Measurements from ENCODE around the gene PBX3. TPM values are rescaled to one million over a fixed set of nuclear protein-coding genes. Genes with fewer than 3 reads are reported as not detected.
A peak's percentile ranks its signal among the peaks of the same experiment; 100 is the strongest.

The PBX3 gene
- total and polyA plus RNA-seq, 12 donors, result 14.5 to 79.6 (median 56.3) TPM

GRCh38 chr9:125887172-125887571 is 140.0 kb downstream of the PBX3 start:
- Histone ChIP-seq H3K9me3 (no peaks in the 10 kb centered on the region), H3K27ac (peak overlapping the region in 1 of 10 donors; percentile 4), H3K27me3 (peaks cover 0 to 22% (median 0%) of the 10 kb centered on the region in 7 donors), H3K4me3 (no peak overlapping the region), H3K4me1 (peaks cover 3 to 59% (median 27%) of the 10 kb centered on the region in 9 donors), H3K36me3 (no peaks in the 10 kb centered on the region)
- WGBS, 2 donors, result 68 to 70% methylated on average over 2 of the region's 2 CpGs
- intact Hi-C loops (cut with DNase I), result loop anchor here in 6 of 10 donors (5.0 to 10.0 kb wide), 6 partner anchors 62 to 140 kb away; partner anchors contain the start of gene PBX3 (in 3 of the 6)
- no peak for ATAC-seq
- no peak for DNase-seq
- TF ChIP-seq CTCF (IDR thresholded peaks at IDR 0.05), result no peak

- Histone ChIP-seq H3K4me1 (peaks cover 3 to 57% (median 25%) of the 10 kb centered on the region in 9 donors), H3K27me3 (peaks cover 0 to 22% (median 0%) of the 10 kb centered on the region in 7 donors), H3K9me3 (no peaks in the 10 kb centered on the region), H3K36me3 (no peaks in the 10 kb centered on the region), H3K27ac (peak overlapping the region in 1 of 10 donors; percentile 4), H3K4me3 (no peak overlapping the region)
- intact Hi-C loops (cut with DNase I), result loop anchor here in 6 of 10 donors (5.0 to 10.0 kb wide), 6 partner anchors 63 to 141 kb away; partner anchors contain the start of gene PBX3 (in 3 of the 6)
- no peak for TF ChIP-seq CTCF (IDR thresholded peaks at IDR 0.05)
- no peak for DNase-seq
- WGBS, 2 donors, result 86 to 87% methylated on average over 7 of the region's 7 CpGs
- no peak for ATAC-seq
These were observed 141.0 kb downstream of the PBX3 start for GRCh38 chr9:125888211-125888610.

- DNase-seq, result peak; percentile 22 to 45
- H3K27ac ChIP-seq, result peak overlapping the region in 9 of 10 donors; percentile 48 to 81 (median 69)
- H3K4me3 ChIP-seq, result peak overlapping the region; percentile 18 to 66 (median 58)
- TF ChIP-seq CTCF (IDR thresholded peaks at IDR 0.05), result no peak
- peak; percentile 76 to 90 (median 83) for ATAC-seq
- peaks cover 0 to 22% (median 0%) of the 10 kb centered on the region in 7 donors for H3K27me3 ChIP-seq
- WGBS, 2 donors, result 11% methylated on average over 21 of the region's 21 CpGs
- intact Hi-C loops (cut with DNase I), result loop anchor here in 6 of 10 donors (5.0 to 10.0 kb wide), 6 partner anchors 64 to 142 kb away; partner anchors contain the start of gene PBX3 (in 3 of the 6)
- H3K4me1 ChIP-seq, result peaks cover 3 to 48% (median 18%) of the 10 kb centered on the region in 9 donors
- H3K9me3 ChIP-seq, result no peaks in the 10 kb centered on the region
- no peaks in the 10 kb centered on the region for H3K36me3 ChIP-seq
These were observed 141.9 kb downstream of the PBX3 start for GRCh38 chr9:125889112-125889475.

GRCh38 chr9:125889476-125890419 is 142.6 kb downstream of the PBX3 start:
- H3K4me1 ChIP-seq, result peaks cover 3 to 46% (median 15%) of the 10 kb centered on the region in 9 donors
- TF ChIP-seq CTCF (IDR thresholded peaks at IDR 0.05), result peak in 1 of 9 donors; percentile 12
- intact Hi-C loops (cut with DNase I), result loop anchor here in 6 of 10 donors (5.0 to 10.0 kb wide), 6 partner anchors 65 to 142 kb away; partner anchors contain the start of gene PBX3 (in 4 of the 6)
- no peaks in the 10 kb centered on the region for H3K36me3 ChIP-seq
- no peaks in the 10 kb centered on the region for H3K9me3 ChIP-seq
- DNase-seq, result peak; percentile 23 to 39
- peak overlapping the region; percentile 23 to 66 (median 58) for H3K4me3 ChIP-seq
- ATAC-seq, result peak; percentile 72 to 87 (median 82)
- 1 to 2% methylated on average over 64 to 71 of the region's 71 CpGs for WGBS, 2 donors
- H3K27me3 ChIP-seq, result peaks cover 0 to 22% (median 0%) of the 10 kb centered on the region in 7 donors
- H3K27ac ChIP-seq, result peak overlapping the region; percentile 52 to 81 (median 69)

Measured in heart right ventricle (tissue), 16 donors.